BJ (cell line): ENCODE data around the gene LMAN2. TPM values are rescaled to one million over a fixed set of nuclear protein-coding genes. Genes with fewer than 3 reads are reported as not detected.

Source experiments
- CTCF ChIA-PET: fragments of 350-600 bp; formaldehyde crosslinking; extraction: SDS; loops from one replicate; lab custom pipeline; 2021; ENCODE audit warnings: antibody characterized with exemption, inconsistent platforms; lab: Yijun Ruan, JAX
- POLR2A ChIA-PET: fragments of 300-600 bp; sonication (Branson Sonifier 250); formaldehyde crosslinking; extraction: SDS; loops from one replicate; lab custom pipeline; 2021; ENCODE audit warnings: antibody characterized with exemption; lab: Charles Lee
- DNase-seq: peaks from one replicate; pipeline ENCODE4 v3.0.0-alpha.2; 2011; ENCODE audit warnings: low read depth
- H3K27me3 ChIP-seq: 2 replicates; pipeline ENCODE4 v1.6.0; 2011; ENCODE audit warnings: low read length; ENCODE audit not compliant: control insufficient read depth, insufficient read depth
- H3K36me3 ChIP-seq: 2 replicates; pipeline ENCODE4 v1.5.1; 2011; ENCODE audit warnings: low read length; ENCODE audit not compliant: control insufficient read depth, insufficient read depth
- H3K4me3 ChIP-seq: 2 replicates; pipeline ENCODE4 v1.5.1; 2011; ENCODE audit warnings: low read depth, mild to moderate bottlenecking, control low read depth, low read length
- CTCF ChIP-seq: IDR thresholded peaks from 2 replicates; pipeline ENCODE4 v1.5.1; 2011; ENCODE audit warnings: low read depth, mild to moderate bottlenecking, control low read depth, inconsistent platforms, low read length, moderate library complexity; ENCODE audit not compliant: insufficient read depth
- polyA plus RNA-seq: library from polyadenylated mRNA; depleted of rRNA; stranded (reverse); fragments of >200 nt; gene quantifications from 2 replicates; pipeline ENCODE4 v1.2.3, GENCODE V29; 2011

Gene LMAN2
- polyA plus RNA-seq, 1 experiment: 248 TPM

- POLR2A ChIA-PET: no interaction called here
- peaks cover 5% of the 10 kb centered on the region for H3K27me3 ChIP-seq
- no peak overlapping the region for H3K4me3 ChIP-seq
Measured at GRCh38 chr5:177353093-177353492, 1.6 kb upstream of the LMAN2 start.

GRCh38 chr5:177350776-177351391 is 584 bp downstream of the LMAN2 start:
- CTCF ChIA-PET: interaction anchor here (0.6 to 1.6 kb wide), 8 partner anchors 10 to 239 kb away, joined by 3 to 9 read pairs (median 4); no protein-coding TSS in a partner anchor
- 0 out of 2 replicates have a peak, but pooled peaks cover 1% of the 10 kb centered on the region for H3K27me3 ChIP-seq

More at GRCh38 chr5:177353093-177353492, 1.6 kb upstream of the LMAN2 start:
- no peak for TF ChIP-seq CTCF
- CTCF ChIA-PET: interaction anchor here (0.8 to 1.8 kb wide), 3 partner anchors 8 to 37 kb away, joined by 3 to 5 read pairs (median 3); no protein-coding TSS in a partner anchor
- DNase-seq: no peak
- peaks cover 3% of the 10 kb centered on the region for H3K36me3 ChIP-seq

GRCh38 chr5:177349762-177350161 is 1.7 kb downstream of the LMAN2 start:
- TF ChIP-seq CTCF: no peak
- no peaks in the 10 kb centered on the region for H3K27me3 ChIP-seq
- peak overlapping the region; percentile 98; the same call in 1 of the 2 replicates for H3K4me3 ChIP-seq
- CTCF ChIA-PET: interaction anchor here (0.6 to 1.2 kb wide), 3 partner anchors 13 to 103 kb away, joined by 3 to 4 read pairs (median 3); no protein-coding TSS in a partner anchor
- no peak for DNase-seq
- H3K36me3 ChIP-seq: peaks cover 5% of the 10 kb centered on the region
- POLR2A ChIA-PET: no interaction called here

More at GRCh38 chr5:177350776-177351391, 584 bp downstream of the LMAN2 start:
- H3K4me3 ChIP-seq: peak overlapping the region; percentile 98
- peaks cover 5% of the 10 kb centered on the region for H3K36me3 ChIP-seq
- TF ChIP-seq CTCF: no peak
- POLR2A ChIA-PET: no interaction called here
- no peak for DNase-seq

GRCh38 chr5:177349362-177349647 is 2.2 kb downstream of the LMAN2 start:
- POLR2A ChIA-PET: no interaction called here

GRCh38 chr5:177347699-177348098 is 3.8 kb downstream of the LMAN2 start:
- no peak overlapping the region for H3K4me3 ChIP-seq
- no peaks in the 10 kb centered on the region for H3K27me3 ChIP-seq
- ChIA-PET POLR2A (no interaction called here), CTCF (interaction anchor here (1.6 kb wide), 1 partner anchor 43 kb away, joined by 4 read pairs; no protein-coding TSS in a partner anchor)
- peaks cover 5% of the 10 kb centered on the region for H3K36me3 ChIP-seq
- no peak for DNase-seq
- TF ChIP-seq CTCF: no peak

More at GRCh38 chr5:177349362-177349647, 2.2 kb downstream of the LMAN2 start:
- H3K36me3 ChIP-seq: peaks cover 5% of the 10 kb centered on the region
- no peaks in the 10 kb centered on the region for H3K27me3 ChIP-seq
- no peak for DNase-seq
- TF ChIP-seq CTCF: no peak
- CTCF ChIA-PET: interaction anchor here (0.7 kb wide), 1 partner anchor 18 kb away, joined by 3 read pairs; no protein-coding TSS in a partner anchor
- H3K4me3 ChIP-seq: no peak overlapping the region
